MM.1S (cell line): ENCODE results near the gene HEPACAM.

Experiments used
- DNase-seq: peaks from one replicate; pipeline ENCODE4 v3.0.0-alpha.2; 2015
- H2AFZ ChIP-seq: fragments of 300-600 bp; sonication (generic); 2 replicates; pipeline ENCODE4 v1.6.0; 2016; ENCODE audit warnings: antibody characterized with exemption, low read length
- H3F3A ChIP-seq: fragments of 300-600 bp; sonication (generic); 2 replicates; pipeline ENCODE4 v1.6.1; 2016; ENCODE audit warnings: mild to moderate bottlenecking, antibody characterized with exemption, low read length, moderate library complexity, mixed read lengths; ENCODE audit not compliant: insufficient read depth
- H3K27ac ChIP-seq: fragments of 300-600 bp; sonication (generic); 2 replicates; pipeline ENCODE4 v1.5.1; 2016; ENCODE audit warnings: mild to moderate bottlenecking, low read length
- H3K27me3 ChIP-seq: fragments of 300-600 bp; sonication (generic); replicated peaks from 2 replicates; pipeline ENCODE4 v1.6.0; 2016; ENCODE audit warnings: low read length; ENCODE audit not compliant: insufficient read depth
- H3K36me3 ChIP-seq: fragments of 300-600 bp; sonication (generic); replicated peaks from 2 replicates; pipeline ENCODE4 v1.6.1; 2016; ENCODE audit warnings: mild to moderate bottlenecking, low read length, mixed read lengths; ENCODE audit not compliant: insufficient read depth
- H3K4me1 ChIP-seq: fragments of 300-600 bp; sonication (generic); 2 replicates; pipeline ENCODE4 v1.6.1; 2016; ENCODE audit warnings: low read length, mixed read lengths
- H3K4me2 ChIP-seq: fragments of 300-600 bp; sonication (generic); 2 replicates; pipeline ENCODE4 v1.6.0; 2016; ENCODE audit warnings: low read depth, low read length
- H3K4me3 ChIP-seq: fragments of 300-600 bp; sonication (generic); 2 replicates; pipeline ENCODE4 v1.5.1; 2016; ENCODE audit warnings: low read length, mixed read lengths
- H3K79me2 ChIP-seq: fragments of 300-600 bp; sonication (generic); 2 replicates; pipeline ENCODE4 v1.6.1; 2016; ENCODE audit warnings: mixed run types, low read length, mixed read lengths
- H3K9ac ChIP-seq: fragments of 300-600 bp; sonication (generic); 2 replicates; pipeline ENCODE4 v1.6.1; 2016; ENCODE audit warnings: low read length, mixed read lengths
- H3K9me2 ChIP-seq: fragments of 300-600 bp; sonication (generic); replicated peaks from 2 replicates; pipeline ENCODE4 v1.6.1; 2016; ENCODE audit warnings: mild to moderate bottlenecking, low read length, mixed read lengths; ENCODE audit not compliant: insufficient read depth
- H3K9me3 ChIP-seq: fragments of 300-600 bp; sonication (generic); replicated peaks from 2 replicates; pipeline ENCODE4 v1.6.1; 2016; ENCODE audit warnings: mild to moderate bottlenecking, low read length, mixed read lengths; ENCODE audit not compliant: insufficient read depth
- H4K20me1 ChIP-seq: fragments of 300-600 bp; sonication (generic); 2 replicates; pipeline ENCODE4 v1.6.1; 2016; ENCODE audit warnings: mild to moderate bottlenecking, low read length, moderate library complexity, mixed read lengths; ENCODE audit not compliant: insufficient read depth
- EZH2 ChIP-seq: fragments of 300-600 bp; sonication (generic); optimal IDR thresholded peaks from 2 replicates; pipeline ENCODE3; 2017; ENCODE audit warnings: low read depth, mild to moderate bottlenecking, antibody characterized with exemption, low read length, mixed read lengths
- EZH2phosphoT487 ChIP-seq: fragments of 300-600 bp; sonication (generic); IDR thresholded peaks from 2 replicates; pipeline ENCODE4 v1.6.1; 2018; ENCODE audit warnings: antibody characterized with exemption, low read length
- TF ChIP-seq, protein P1 (sequence below): fragments of 300-600 bp; sonication (generic); IDR thresholded peaks from 2 replicates; pipeline ENCODE4 v1.5.1; 2016; ENCODE audit warnings: antibody characterized with exemption, low read length, mixed read lengths

The HEPACAM gene

DNA sequence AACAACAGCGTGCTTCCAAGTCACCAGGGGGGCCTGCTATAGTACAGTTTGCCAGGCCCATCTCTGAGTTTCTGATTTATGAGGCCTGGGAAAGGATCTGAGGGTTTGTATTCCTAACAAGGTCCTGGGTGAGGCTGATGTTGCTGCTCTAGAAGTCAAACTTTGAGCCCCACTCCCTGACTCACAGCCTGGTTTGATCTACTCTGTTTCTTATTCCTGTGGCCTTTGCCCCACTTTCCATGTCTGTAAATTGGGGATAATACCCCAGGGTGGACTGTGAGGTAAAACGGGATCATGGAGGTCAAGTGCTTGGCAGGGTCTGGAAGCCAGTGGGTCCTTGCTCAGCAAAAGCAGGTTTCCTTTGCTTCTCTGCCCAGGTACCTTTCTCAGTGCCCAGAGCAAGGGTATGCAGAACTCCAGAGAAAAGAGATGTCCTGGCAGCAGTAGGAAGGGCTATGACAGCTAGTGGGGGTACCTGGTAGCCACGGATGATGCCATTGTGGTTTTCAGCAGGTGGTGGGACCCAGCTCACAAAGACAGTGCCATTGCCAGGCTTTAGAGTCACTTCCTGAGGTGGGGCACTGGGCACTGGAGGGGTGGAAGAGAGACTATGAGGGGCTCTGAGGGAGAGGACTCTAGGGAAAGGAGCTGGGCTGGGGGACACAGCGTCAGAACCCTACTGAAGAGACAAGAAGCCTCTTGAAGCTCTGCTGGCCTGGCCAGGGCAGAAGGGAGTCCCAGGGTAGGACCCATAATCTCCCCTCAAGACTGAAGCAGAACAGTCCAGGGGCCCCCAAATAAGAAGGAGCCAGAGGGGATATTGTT is 41.0 kb downstream of the HEPACAM start:
- no peak overlapping the region for H3K4me3 ChIP-seq
- no peaks in the 10 kb centered on the region for H4K20me1 ChIP-seq
- H3F3A ChIP-seq = no peaks in the 10 kb centered on the region
- no peak for DNase-seq
- TF ChIP-seq EZH2 (no peak), EZH2phosphoT487 (no peak)
- TF ChIP-seq, protein P1, sequence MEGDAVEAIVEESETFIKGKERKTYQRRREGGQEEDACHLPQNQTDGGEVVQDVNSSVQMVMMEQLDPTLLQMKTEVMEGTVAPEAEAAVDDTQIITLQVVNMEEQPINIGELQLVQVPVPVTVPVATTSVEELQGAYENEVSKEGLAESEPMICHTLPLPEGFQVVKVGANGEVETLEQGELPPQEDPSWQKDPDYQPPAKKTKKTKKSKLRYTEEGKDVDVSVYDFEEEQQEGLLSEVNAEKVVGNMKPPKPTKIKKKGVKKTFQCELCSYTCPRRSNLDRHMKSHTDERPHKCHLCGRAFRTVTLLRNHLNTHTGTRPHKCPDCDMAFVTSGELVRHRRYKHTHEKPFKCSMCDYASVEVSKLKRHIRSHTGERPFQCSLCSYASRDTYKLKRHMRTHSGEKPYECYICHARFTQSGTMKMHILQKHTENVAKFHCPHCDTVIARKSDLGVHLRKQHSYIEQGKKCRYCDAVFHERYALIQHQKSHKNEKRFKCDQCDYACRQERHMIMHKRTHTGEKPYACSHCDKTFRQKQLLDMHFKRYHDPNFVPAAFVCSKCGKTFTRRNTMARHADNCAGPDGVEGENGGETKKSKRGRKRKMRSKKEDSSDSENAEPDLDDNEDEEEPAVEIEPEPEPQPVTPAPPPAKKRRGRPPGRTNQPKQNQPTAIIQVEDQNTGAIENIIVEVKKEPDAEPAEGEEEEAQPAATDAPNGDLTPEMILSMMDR = no peak
- no peaks in the 10 kb centered on the region for H3K9me2 ChIP-seq
- no peaks in the 10 kb centered on the region for H3K9me3 ChIP-seq
- no peak overlapping the region for H3K4me2 ChIP-seq
- no peak overlapping the region for H2AFZ ChIP-seq
- no peak overlapping the region for H3K9ac ChIP-seq
- H3K79me2 ChIP-seq = no peaks in the 10 kb centered on the region
- H3K27ac ChIP-seq = no peak overlapping the region
- H3K4me1 ChIP-seq = no peaks in the 10 kb centered on the region
- H3K27me3 ChIP-seq = no peaks in the 10 kb centered on the region
- no peaks in the 10 kb centered on the region for H3K36me3 ChIP-seq

DNA sequence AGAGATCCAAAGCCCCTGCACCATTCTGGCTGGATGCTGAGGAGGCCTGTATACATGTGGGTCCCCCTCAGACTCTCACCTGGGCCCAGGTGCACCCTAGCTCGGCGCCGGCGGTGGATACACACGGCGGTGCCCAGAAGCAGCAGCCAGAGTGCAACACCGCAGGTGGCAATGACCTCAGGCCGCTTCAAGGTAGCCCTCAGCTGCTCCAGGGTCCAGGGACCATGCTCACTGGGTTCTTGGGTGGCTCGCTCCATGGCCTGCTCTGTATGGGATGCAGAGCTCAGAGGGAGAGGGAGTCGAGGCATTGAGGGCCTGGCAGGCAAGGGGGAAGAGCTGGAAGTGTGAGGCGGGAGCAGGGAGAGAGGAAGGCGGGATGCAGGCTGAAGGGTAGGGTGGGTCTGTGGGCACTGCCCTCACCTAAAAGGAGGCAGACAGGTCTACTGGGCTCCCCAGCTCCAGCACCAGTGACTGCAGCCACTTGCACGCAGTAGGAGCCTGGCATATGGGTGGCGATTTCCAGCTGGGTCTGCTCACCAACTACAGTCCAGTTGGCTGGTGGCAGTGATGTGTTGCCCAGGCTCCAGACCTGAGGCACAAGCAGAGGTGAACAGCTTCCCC is 42.0 kb downstream of the HEPACAM start:
- Histone ChIP-seq H4K20me1 (no peaks in the 10 kb centered on the region), H3K9me2 (no peaks in the 10 kb centered on the region), H3K4me1 (no peaks in the 10 kb centered on the region), H3K27ac (no peak overlapping the region), H3K79me2 (no peaks in the 10 kb centered on the region), H3F3A (no peaks in the 10 kb centered on the region), H3K9ac (no peak overlapping the region), H3K27me3 (no peaks in the 10 kb centered on the region), H3K4me3 (no peak overlapping the region), H3K4me2 (no peak overlapping the region), H3K9me3 (no peaks in the 10 kb centered on the region), H2AFZ (no peak overlapping the region), H3K36me3 (no peaks in the 10 kb centered on the region)
- TF ChIP-seq EZH2phosphoT487 = no peak
- TF ChIP-seq, protein P1 = no peak
- TF ChIP-seq EZH2 = no peak
- DNase-seq = no peak

DNA sequence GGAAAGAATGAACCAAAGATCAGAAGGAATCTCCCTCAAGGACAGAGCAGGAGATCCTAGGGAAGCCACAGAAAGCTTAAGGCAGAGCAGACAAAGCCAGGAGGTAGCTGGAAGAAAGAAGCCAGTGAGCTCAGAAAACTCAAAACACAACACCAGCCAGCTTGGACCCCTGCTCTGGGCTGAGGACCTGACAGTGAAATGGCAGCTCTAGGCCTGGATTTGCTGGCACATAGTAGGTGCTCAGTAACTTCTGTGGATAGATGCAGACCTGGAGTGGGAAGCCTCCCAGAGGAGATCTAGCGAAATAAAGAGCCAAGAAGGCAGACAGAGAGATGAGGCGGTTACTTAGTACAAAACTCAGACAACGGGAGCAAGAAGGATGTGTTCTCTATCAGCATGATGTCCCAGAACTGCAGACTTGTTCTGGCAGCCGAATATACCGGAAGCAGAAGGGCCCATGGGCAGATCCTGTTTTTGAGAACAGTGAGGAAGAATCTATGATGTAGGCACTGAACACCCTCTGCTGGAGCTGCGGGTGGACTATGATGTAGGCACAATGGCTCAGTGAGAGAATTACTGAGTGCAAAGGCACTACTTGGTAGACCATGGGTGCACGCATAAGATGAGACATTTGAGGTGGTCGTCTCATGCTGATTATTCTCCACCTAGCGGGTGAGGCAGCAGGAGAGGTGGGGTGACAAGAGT is 42.9 kb downstream of the HEPACAM start:
- H3F3A ChIP-seq = no peaks in the 10 kb centered on the region
- H3K4me3 ChIP-seq = no peak overlapping the region
- no peak overlapping the region for H3K4me2 ChIP-seq
- H3K9ac ChIP-seq = no peak overlapping the region
- TF ChIP-seq EZH2 (no peak), EZH2phosphoT487 (no peak)
- TF ChIP-seq, protein P1 = no peak
- no peaks in the 10 kb centered on the region for H3K36me3 ChIP-seq
- no peaks in the 10 kb centered on the region for H3K27me3 ChIP-seq
- H3K9me3 ChIP-seq = no peaks in the 10 kb centered on the region
- H4K20me1 ChIP-seq = no peaks in the 10 kb centered on the region
- H2AFZ ChIP-seq = no peak overlapping the region
- H3K4me1 ChIP-seq = no peaks in the 10 kb centered on the region
- no peak overlapping the region for H3K27ac ChIP-seq
- DNase-seq = no peak
- H3K79me2 ChIP-seq = no peaks in the 10 kb centered on the region
- no peaks in the 10 kb centered on the region for H3K9me2 ChIP-seq
